Right ventricle myocardium inferior (tissue), 1 donor: ENCODE results near the gene MON2. TPM values are rescaled to one million over a fixed set of nuclear protein-coding genes. Genes with fewer than 3 reads are reported as not detected.
A peak's percentile ranks its signal among the peaks of the same experiment; 100 is the strongest.
"Not testable (repeated sequence)": the region's sequence is repeated elsewhere in the genome, so short reads cannot be mapped to it uniquely, and the experiment has no call there.

Source experiments
- ATAC-seq: fragments of 200-7000 bp; cut with Tn5 transposase; one replicate; pipeline ENCODE4 v1.9.1; 2020; ENCODE audit warnings: mild to moderate bottlenecking, moderate library complexity
- DNase-seq: peaks from one replicate; pipeline ENCODE4 v3.0.0; 2021; ENCODE audit errors: missing footprints
- intact Hi-C: fragments of 100-400 bp; cut with DNase I; formaldehyde crosslinking; loops from one replicate; pipeline ENCODE4 v1.11.0; 2022
- long read RNA-seq: library from polyadenylated mRNA; unstranded; transcript quantifications from one replicate; pipeline ENCODE4 v2.0.0, GENCODE V29; 2021
- total RNA-seq: library from RNA; stranded (reverse); fragmentation: NEBNext Ultra II Directional; extraction: Animal tissue kit (Norgen Biotek cat#: 25700); gene quantifications from one replicate; pipeline ENCODE4 v1.2.1, GENCODE V29; 2021
- donor health status: DM: no; HTN: yes; CAD: no; lungs with severe emphysema.

Gene MON2
- total RNA-seq = 14.3 TPM
- long read RNA-seq, partial matches to known transcripts = 0 of 4 reads
- long read RNA-seq, other reads (novel, unspliced or antisense) = 2 of 4 reads

GRCh38 chr12:62466594-62467491, at the start of gene MON2:
Gene MON2, plus strand, starts transcription at chr12:62466826. Its CDS starts 382 bp downstream, at chr12:62467208.
- peak; percentile 95 for DNase-seq
- intact Hi-C loops = no loop called here
- peak; percentile 100 for ATAC-seq

- no peak for ATAC-seq
- no peak for DNase-seq
- intact Hi-C loops = no loop called here
Measured at GRCh38 chr12:62426089-62426488, 40.5 kb upstream of the MON2 start.

GRCh38 chr12:62429457-62429856, 37.2 kb upstream of the MON2 start:
- no peak for ATAC-seq
- intact Hi-C loops = no loop called here
- no peak for DNase-seq

DNA sequence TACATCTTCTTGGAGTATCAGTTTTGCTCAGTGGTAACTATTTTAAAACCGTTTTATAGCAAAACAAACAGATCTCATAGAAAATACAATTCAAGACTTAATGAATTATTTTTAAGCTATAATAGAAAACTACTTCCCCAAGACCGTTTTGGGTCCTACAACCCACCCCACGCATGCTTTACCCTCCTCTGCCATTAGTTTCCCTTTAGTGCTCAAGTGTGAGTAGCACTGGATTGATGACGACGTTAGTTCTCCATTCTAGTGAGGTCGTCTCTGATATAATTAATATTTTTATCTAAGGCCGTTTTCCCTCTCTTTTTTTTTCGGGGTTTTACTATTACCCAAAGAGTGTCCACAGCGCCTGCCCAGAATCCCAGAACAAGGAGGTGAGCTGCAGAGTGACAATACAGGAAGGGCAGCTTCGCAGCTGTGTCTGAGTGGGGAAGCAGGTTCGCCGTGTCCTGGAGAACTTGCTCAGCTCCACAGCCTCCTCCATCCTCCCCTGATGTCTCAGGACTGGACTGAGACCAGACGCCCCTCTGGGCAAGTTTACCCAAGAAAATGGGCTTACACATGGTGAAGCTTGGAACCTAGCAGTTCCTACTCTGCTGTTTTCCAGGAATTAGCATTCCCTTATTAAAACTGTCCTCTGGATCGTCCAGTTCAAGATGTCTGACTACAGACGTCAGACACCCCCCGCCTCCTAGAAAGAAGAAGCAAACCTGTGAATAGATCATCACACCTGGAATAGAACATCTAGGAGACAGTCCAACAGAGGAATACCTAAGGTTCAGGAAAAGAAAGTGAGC, 31.9 kb upstream of the MON2 start:
- DNase-seq = peak; percentile 64
- intact Hi-C loops = loop anchor here (5.0 kb wide), 2 partner anchors 363 to 378 kb away; no protein-coding TSS in a partner anchor
- ATAC-seq = no peak

GRCh38 chr12:62435303-62436163, 31.1 kb upstream of the MON2 start:
- ATAC-seq = peak; percentile 76
- intact Hi-C loops = loop anchor here (5.0 kb wide), 2 partner anchors 362 to 377 kb away; no protein-coding TSS in a partner anchor
- peak; percentile 57 for DNase-seq

DNA sequence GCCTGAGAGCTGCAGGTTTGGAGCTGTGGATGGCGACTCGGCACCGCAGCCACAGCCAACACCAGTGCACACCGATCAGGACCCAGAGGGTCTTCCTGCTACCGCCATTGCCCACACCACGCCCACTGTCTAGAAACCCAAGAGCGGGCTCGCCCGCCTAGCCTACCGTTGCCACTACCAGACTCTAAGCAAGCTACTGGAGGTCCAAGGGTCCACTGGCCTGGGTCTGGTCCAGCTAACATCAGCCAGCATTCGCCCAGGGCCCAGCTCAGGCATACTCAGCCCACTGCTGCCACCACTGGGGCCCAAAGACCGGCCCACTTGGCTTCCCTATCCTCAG, 30.5 kb upstream of the MON2 start:
- intact Hi-C loops = loop anchor here (5.0 kb wide), 2 partner anchors 361 to 376 kb away; no protein-coding TSS in a partner anchor
- DNase-seq (no peak), ATAC-seq (peak; percentile 8)

- intact Hi-C loops = loop anchor here (5.0 kb wide), 2 partner anchors 359 to 374 kb away; no protein-coding TSS in a partner anchor
- DNase-seq (no peak), ATAC-seq (no peak)
Measured at GRCh38 chr12:62438098-62438692, 28.4 kb upstream of the MON2 start.

DNA sequence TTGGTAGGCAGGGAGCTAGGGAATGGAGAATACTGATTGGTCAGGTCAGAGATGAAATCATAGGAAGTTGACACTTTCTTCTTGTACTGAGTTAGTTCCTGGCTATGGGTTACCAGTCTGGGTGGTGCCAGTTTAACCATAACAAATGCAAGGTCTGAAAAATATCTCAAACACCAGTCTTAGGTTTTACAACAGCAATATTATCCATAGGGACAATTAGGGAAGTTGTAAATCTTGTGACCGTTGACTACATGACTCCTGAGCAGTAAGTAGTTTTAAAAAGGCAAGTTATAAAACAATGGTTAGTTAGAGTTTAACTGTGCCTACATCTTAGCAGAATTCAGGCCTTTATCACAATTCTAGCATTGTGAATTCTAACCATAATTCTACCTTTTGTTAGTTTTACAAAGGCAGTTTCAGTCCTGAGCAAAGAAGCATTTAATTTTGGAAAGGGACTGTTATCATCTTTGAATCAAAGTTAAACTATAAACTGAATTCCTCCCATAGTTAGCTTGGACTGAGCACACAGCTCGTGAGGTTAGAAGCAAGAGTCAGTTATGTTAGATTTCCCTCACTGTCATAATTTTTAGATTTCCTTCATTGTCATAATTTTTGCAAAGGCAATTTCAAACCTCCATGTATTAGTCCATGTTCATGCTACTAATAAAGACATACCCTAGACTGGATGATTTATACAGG, 19.7 kb upstream of the MON2 start:
- DNase-seq = no peak
- intact Hi-C loops = no loop called here
- ATAC-seq = no peak

- intact Hi-C loops = no loop called here
- no peak for ATAC-seq
- DNase-seq = no peak
Measured at GRCh38 chr12:62448436-62448835, 18.2 kb upstream of the MON2 start.

DNA sequence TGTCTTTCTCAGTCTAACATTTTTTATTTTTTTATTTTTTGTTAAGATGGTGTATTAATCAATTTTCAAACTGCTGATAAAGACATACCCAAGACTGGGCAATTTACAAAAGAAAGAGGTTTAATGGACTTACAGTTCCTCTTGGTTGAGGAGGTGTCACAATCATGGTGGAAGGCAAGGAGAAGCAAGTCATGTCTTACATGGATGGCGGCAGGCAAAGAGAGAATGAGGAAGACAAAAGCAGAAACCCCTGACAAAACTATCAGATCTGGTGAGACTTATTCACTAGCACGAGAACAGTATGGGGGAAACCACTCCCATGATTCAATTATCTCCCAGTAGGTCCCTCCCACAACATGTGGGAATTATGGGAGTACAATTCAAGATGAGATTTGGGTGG, 11.2 kb upstream of the MON2 start:
- DNase-seq, intact Hi-C loops, ATAC-seq: not testable (repeated sequence)

- no peak for DNase-seq
- ATAC-seq = no peak
- intact Hi-C loops = no loop called here
Measured at GRCh38 chr12:62458626-62459025, 8.0 kb upstream of the MON2 start.

GRCh38 chr12:62459976-62460375, 6.7 kb upstream of the MON2 start:
- intact Hi-C loops = no loop called here

DNA sequence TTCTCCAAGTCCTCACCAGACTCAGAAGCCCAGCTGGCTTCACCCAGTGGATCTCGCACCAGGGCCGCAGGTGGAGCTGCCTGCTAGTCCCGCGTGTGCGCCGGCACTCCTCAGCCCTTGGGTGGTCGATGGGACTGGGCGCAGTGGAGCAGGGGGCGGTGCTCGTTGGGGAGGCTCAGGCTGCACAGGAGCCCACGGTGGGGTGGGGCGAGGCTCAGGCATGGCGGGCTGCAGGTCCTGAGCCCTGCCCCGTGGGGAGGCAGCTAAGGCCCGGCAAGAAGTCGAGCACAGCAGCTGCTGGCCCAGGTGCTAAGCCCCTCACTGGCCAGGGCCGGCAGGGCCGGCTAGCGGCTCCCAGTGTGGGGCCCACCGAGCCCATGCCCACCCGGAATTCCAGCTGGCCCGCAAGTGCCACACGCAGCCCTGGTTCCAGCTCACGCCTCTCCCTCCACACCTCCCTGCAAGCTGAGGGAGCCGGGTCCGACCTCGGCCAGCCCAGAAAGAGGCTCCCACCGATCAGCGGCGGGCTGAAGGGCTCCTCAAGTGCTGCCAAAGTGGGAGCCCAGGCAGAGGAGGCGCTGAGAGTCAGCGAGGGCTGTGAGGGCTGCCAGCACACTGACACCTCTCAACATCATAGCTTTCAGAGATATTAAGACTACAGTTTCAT, 5.3 kb upstream of the MON2 start:
- intact Hi-C loops, ATAC-seq, DNase-seq: not testable (repeated sequence)

More at GRCh38 chr12:62459976-62460375, 6.7 kb upstream of the MON2 start:
- ATAC-seq = no peak
- no peak for DNase-seq

GRCh38 chr12:62463252-62463651, 3.4 kb upstream of the MON2 start:
- intact Hi-C loops, DNase-seq, ATAC-seq: not testable (repeated sequence)

- peak; percentile 72 for ATAC-seq
- intact Hi-C loops = no loop called here
Measured at GRCh38 chr12:62466018-62466593, 520 bp upstream of the MON2 start.

GRCh38 chr12:62468397-62468796, 1.8 kb downstream of the MON2 start:
- ATAC-seq = no peak
- intact Hi-C loops = no loop called here
- DNase-seq = no peak

More at GRCh38 chr12:62466018-62466593, 520 bp upstream of the MON2 start:
- peak; percentile 72 for DNase-seq

- intact Hi-C loops = no loop called here
- DNase-seq (no peak), ATAC-seq (no peak)
Measured at GRCh38 chr12:62468935-62469334, 2.3 kb downstream of the MON2 start.
